ENCODE results near the gene SAMD8. TPM values are rescaled to one million over a fixed set of nuclear protein-coding genes. Genes with fewer than 3 reads are reported as not detected.
A peak's percentile ranks its signal among the peaks of the same experiment; 100 is the strongest.

SAMD8 gene
- total and polyA plus RNA-seq, 2 experiments from 2014 or later = 10.7 to 29.2 TPM

GRCh38 chr10:75067272-75067671, 44.2 kb upstream of the SAMD8 start:
- H3K4me1 ChIP-seq (ENCODE audit: insufficient read depth) = peaks cover 3% of the 10 kb centered on the region
- no peak overlapping the region for H3K4me2 ChIP-seq
- no peak for DNase-seq (ENCODE audit: low spot score)
- H3K4me3 ChIP-seq = no peak overlapping the region
- H3K27me3 ChIP-seq = no peaks in the 10 kb centered on the region
- WGBS (ENCODE audit: low lambda C conversion rate, missing lambda C conversion rate) = 88% methylated on average over 7 of the region's 7 CpGs
- H3K9me3 ChIP-seq (ENCODE audit: low read depth) = no peaks in the 10 kb centered on the region
- H3K9me2 ChIP-seq (replicated peaks; ENCODE audit: insufficient read depth) = no peaks in the 10 kb centered on the region
- H3K79me2 ChIP-seq = no peaks in the 10 kb centered on the region
- H3K27ac ChIP-seq = no peak overlapping the region
- H3K36me3 ChIP-seq (replicated peaks; ENCODE audit: insufficient read depth, low read depth) = no peaks in the 10 kb centered on the region
- no peak overlapping the region for H2AFZ ChIP-seq
- no peaks in the 10 kb centered on the region for H4K20me1 ChIP-seq (ENCODE audit: insufficient read depth, poor library complexity, severe bottlenecking)
- no peak for TF ChIP-seq EZH2phosphoT487 (IDR thresholded peaks at IDR 0.05; ENCODE audit: low read depth, severe bottlenecking, unreplicated experiment)
- TF ChIP-seq, protein P1, sequence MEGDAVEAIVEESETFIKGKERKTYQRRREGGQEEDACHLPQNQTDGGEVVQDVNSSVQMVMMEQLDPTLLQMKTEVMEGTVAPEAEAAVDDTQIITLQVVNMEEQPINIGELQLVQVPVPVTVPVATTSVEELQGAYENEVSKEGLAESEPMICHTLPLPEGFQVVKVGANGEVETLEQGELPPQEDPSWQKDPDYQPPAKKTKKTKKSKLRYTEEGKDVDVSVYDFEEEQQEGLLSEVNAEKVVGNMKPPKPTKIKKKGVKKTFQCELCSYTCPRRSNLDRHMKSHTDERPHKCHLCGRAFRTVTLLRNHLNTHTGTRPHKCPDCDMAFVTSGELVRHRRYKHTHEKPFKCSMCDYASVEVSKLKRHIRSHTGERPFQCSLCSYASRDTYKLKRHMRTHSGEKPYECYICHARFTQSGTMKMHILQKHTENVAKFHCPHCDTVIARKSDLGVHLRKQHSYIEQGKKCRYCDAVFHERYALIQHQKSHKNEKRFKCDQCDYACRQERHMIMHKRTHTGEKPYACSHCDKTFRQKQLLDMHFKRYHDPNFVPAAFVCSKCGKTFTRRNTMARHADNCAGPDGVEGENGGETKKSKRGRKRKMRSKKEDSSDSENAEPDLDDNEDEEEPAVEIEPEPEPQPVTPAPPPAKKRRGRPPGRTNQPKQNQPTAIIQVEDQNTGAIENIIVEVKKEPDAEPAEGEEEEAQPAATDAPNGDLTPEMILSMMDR (IDR thresholded peaks at IDR 0.05; ENCODE audit: poor library complexity) = no peak

DNA sequence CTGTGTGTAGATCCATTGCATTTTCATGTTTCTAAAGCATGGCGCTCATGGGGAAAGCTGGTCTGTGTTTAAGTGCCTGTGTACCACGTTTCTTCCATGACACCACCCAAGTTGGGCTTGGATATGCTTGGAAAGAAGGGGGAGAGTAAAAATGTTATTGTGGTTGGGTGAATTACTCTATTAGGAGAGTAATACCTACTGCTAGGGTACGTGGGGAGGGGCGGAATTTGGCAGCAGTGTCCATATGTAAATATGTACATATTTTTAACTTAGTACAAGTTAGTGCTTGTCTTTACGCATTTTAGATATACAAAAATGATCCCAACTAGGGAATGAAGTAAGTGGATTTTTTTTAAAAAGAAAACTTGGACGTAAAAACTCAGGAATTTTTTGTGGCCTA, 42.9 kb upstream of the SAMD8 start:
- no peaks in the 10 kb centered on the region for H3K79me2 ChIP-seq
- H4K20me1 ChIP-seq (ENCODE audit: insufficient read depth, poor library complexity, severe bottlenecking) = no peaks in the 10 kb centered on the region
- no peak overlapping the region for H3K4me3 ChIP-seq
- H3K4me1 ChIP-seq (ENCODE audit: insufficient read depth) = peaks cover 3% of the 10 kb centered on the region
- no peaks in the 10 kb centered on the region for H3K9me2 ChIP-seq (replicated peaks; ENCODE audit: insufficient read depth)
- DNase-seq (ENCODE audit: low spot score) = no peak
- no peaks in the 10 kb centered on the region for H3K36me3 ChIP-seq (replicated peaks; ENCODE audit: insufficient read depth, low read depth)
- no peak overlapping the region for H3K27ac ChIP-seq
- TF ChIP-seq EZH2 (IDR thresholded peaks at IDR 0.05; ENCODE audit: borderline replicate concordance) (no peak), EZH2phosphoT487 (IDR thresholded peaks at IDR 0.05; ENCODE audit: low read depth, severe bottlenecking, unreplicated experiment) (no peak)
- TF ChIP-seq, protein P1 (IDR thresholded peaks at IDR 0.05; ENCODE audit: poor library complexity) = no peak
- no peak overlapping the region for H3K4me2 ChIP-seq
- no peaks in the 10 kb centered on the region for H3K9me3 ChIP-seq (ENCODE audit: low read depth)
- H3K27me3 ChIP-seq = no peaks in the 10 kb centered on the region
- H2AFZ ChIP-seq = no peak overlapping the region
- 84% methylated on average over 6 of the region's 6 CpGs for WGBS (ENCODE audit: low lambda C conversion rate, missing lambda C conversion rate)

- 91% methylated on average over 11 of the region's 11 CpGs for WGBS (ENCODE audit: low lambda C conversion rate, missing lambda C conversion rate)
- Histone ChIP-seq H3K4me3 (no peak overlapping the region), H2AFZ (no peak overlapping the region), H3K27me3 (no peaks in the 10 kb centered on the region), H3K27ac (peak overlapping the region; percentile 29), H3K9me3 (ENCODE audit: low read depth) (no peaks in the 10 kb centered on the region), H3K79me2 (no peaks in the 10 kb centered on the region), H3K36me3 (replicated peaks; ENCODE audit: insufficient read depth, low read depth) (no peaks in the 10 kb centered on the region), H3K9me2 (replicated peaks; ENCODE audit: insufficient read depth) (no peaks in the 10 kb centered on the region), H3K4me1 (ENCODE audit: insufficient read depth) (peaks cover 3% of the 10 kb centered on the region), H3K4me2 (no peak overlapping the region), H4K20me1 (ENCODE audit: insufficient read depth, poor library complexity, severe bottlenecking) (no peaks in the 10 kb centered on the region)
- no peak for DNase-seq (ENCODE audit: low spot score)
- TF ChIP-seq EZH2 (IDR thresholded peaks at IDR 0.05; ENCODE audit: borderline replicate concordance) (no peak), EZH2phosphoT487 (IDR thresholded peaks at IDR 0.05; ENCODE audit: low read depth, severe bottlenecking, unreplicated experiment) (no peak)
- TF ChIP-seq, protein P1 (IDR thresholded peaks at IDR 0.05; ENCODE audit: poor library complexity) = no peak
Observed at GRCh38 chr10:75070476-75070875, 41.0 kb upstream of the SAMD8 start.

GRCh38 chr10:75070961-75071428, 40.5 kb upstream of the SAMD8 start:
- 69% methylated on average over 7 of the region's 7 CpGs for WGBS (ENCODE audit: low lambda C conversion rate, missing lambda C conversion rate)
- Histone ChIP-seq H3K4me2 (no peak overlapping the region), H3K27me3 (no peaks in the 10 kb centered on the region), H3K27ac (peak overlapping the region; percentile 29), H4K20me1 (ENCODE audit: insufficient read depth, poor library complexity, severe bottlenecking) (no peaks in the 10 kb centered on the region), H3K36me3 (replicated peaks; ENCODE audit: insufficient read depth, low read depth) (no peaks in the 10 kb centered on the region), H3K9me2 (replicated peaks; ENCODE audit: insufficient read depth) (no peaks in the 10 kb centered on the region), H2AFZ (no peak overlapping the region), H3K79me2 (no peaks in the 10 kb centered on the region), H3K4me3 (no peak overlapping the region), H3K4me1 (ENCODE audit: insufficient read depth) (peaks cover 3% of the 10 kb centered on the region), H3K9me3 (ENCODE audit: low read depth) (no peaks in the 10 kb centered on the region)
- TF ChIP-seq EZH2phosphoT487 (IDR thresholded peaks at IDR 0.05; ENCODE audit: low read depth, severe bottlenecking, unreplicated experiment) (no peak), EZH2 (IDR thresholded peaks at IDR 0.05; ENCODE audit: borderline replicate concordance) (no peak)
- TF ChIP-seq, protein P1 (IDR thresholded peaks at IDR 0.05; ENCODE audit: poor library complexity) = no peak
- DNase-seq (ENCODE audit: low spot score) = peak; percentile 49
